Pancreas (tissue), 10 donors: Measurements from ENCODE around the gene APBB2. TPM values are rescaled to one million over a fixed set of nuclear protein-coding genes. Genes with fewer than 3 reads are reported as not detected.

ENCODE experiments used
- ATAC-seq, 4 donors: fragments of 200-7000 bp; cut with Tn5 transposase; one replicate each; pipeline versions ENCODE4 v1.8.0 to v1.9.1; 2020; ENCODE audit warnings: mild to moderate bottlenecking in 4 of 4, moderate library complexity in 4 of 4
- DNase-seq, 6 donors: peaks; one replicate each; pipeline ENCODE4 v3.0.0-alpha.2; 2020
- FAIRE-seq: peaks from 2 replicates; lab custom pipeline; 2012; peaks lifted over from hg19 to GRCh38; lab: Jason Lieb, UNC
- H3K27ac ChIP-seq, 4 donors: fragments of 200-600 bp; sonication (generic); 1 replicate in 3 of 4; 2 replicates in 1 of 4; pipeline versions ENCODE4 v1.5.0 to v1.8.0; 2020
- H3K27me3 ChIP-seq, 4 donors: fragments of 200-600 bp; one replicate each; pipeline ENCODE4 v1.8.0; 2021
- H3K36me3 ChIP-seq, 3 donors: fragments of 200-600 bp; sonication (generic) in 1 of 3; one replicate each; pipeline versions ENCODE4 v1.5.0 to v1.8.0; 2020 to 2021
- H3K4me1 ChIP-seq, 3 donors: fragments of 200-600 bp; one replicate each; pipeline ENCODE4 v1.8.0; 2021
- H3K4me3 ChIP-seq, 4 donors: fragments of 200-600 bp; sonication (generic) in 2 of 4; one replicate each; pipeline versions ENCODE4 v1.5.0 to v1.8.0; 2020 to 2021
- H3K9me3 ChIP-seq, 4 donors: fragments of 200-600 bp; one replicate each; pipeline ENCODE4 v1.8.0; 2021
- CTCF ChIP-seq, 4 donors: fragments of 200-600 bp; sonication (generic) in 3 of 4; IDR thresholded peaks; one replicate each; pipeline versions ENCODE4 v1.5.0 to v1.8.0; 2021; ENCODE audit warnings: antibody characterized with exemption in 4 of 4
- WGBS, 2 donors: extraction: QIAGEN DNeasy Blood & Tissue Kit; methylation state at CpG; one replicate each; pipeline ENCODE4 v1.1.7; 2013; 5-methylcytosine and 5-hydroxymethylcytosine counted together
- intact Hi-C, 3 donors: fragments of 100-400 bp; cut with DNase I; formaldehyde crosslinking; loops; one replicate each; pipeline versions ENCODE4 v1.11.1 to v1.14.2; 2022
- polyA plus RNA-seq, 2 donors: library from polyadenylated mRNA; stranded (reverse); fragments of 200-250 nt; gene quantifications; one replicate each; pipeline ENCODE4 v1.2.3, GENCODE V29; 2013
- total RNA-seq, 6 donors: library from RNA; stranded (reverse); fragmentation: NEBNext Ultra II Directional in 4 of 6; extraction: Animal tissue kit (Norgen Biotek cat#: 25700) in 4 of 6; gene quantifications; one replicate each; pipeline versions ENCODE4 v1.2.1 to v1.2.4, GENCODE V29; 2021 to 2023
- donor health status: healthy with polysubstance abuse.
- donor health status: DM: no; HTN: no; CAD: no; lungs with moderate emphysema.
- donor health status: DM: no; HTN: no; CAD: no.
- donor health status: control.
- donor health status: control.
- donor health status: Bipolar disorder and iron deficiency.
- donor health status: DM: yes; HTN: yes; CAD: no.
- donor health status: DM: no; HTN: no; CAD: no.
- donor health status: DM: no; HTN: no; CAD: no.
- donor health status: DM: yes; HTN: yes; CAD: no.

Gene APBB2
- total and polyA plus RNA-seq, 8 donors = 9.1 to 21.6 (median 11.5) TPM

- no peak for DNase-seq
- no peaks in the 10 kb centered on the region for H3K36me3 ChIP-seq
- H3K27me3 ChIP-seq = no peaks in the 10 kb centered on the region
- no peak for FAIRE-seq
- TF ChIP-seq CTCF (IDR thresholded peaks at IDR 0.05) = no peak
- H3K4me3 ChIP-seq = no peak overlapping the region
- no peak overlapping the region for H3K27ac ChIP-seq
- no peaks in the 10 kb centered on the region for H3K4me1 ChIP-seq
- H3K9me3 ChIP-seq = no peaks in the 10 kb centered on the region
- WGBS, 2 donors = 86 to 89% methylated on average over 2 of the region's 2 CpGs
- intact Hi-C loops = no loop called here
- ATAC-seq = no peak
Measured at GRCh38 chr4:41043465-41043864, 170.9 kb downstream of the APBB2 start.

- H3K27me3 ChIP-seq = no peaks in the 10 kb centered on the region
Measured at GRCh38 chr4:41041551-41041950, 172.8 kb downstream of the APBB2 start.

GRCh38 chr4:41039317-41039716 lies 175.0 kb downstream of the APBB2 start:
- ATAC-seq (no peak), FAIRE-seq (no peak), DNase-seq (no peak)
- H3K4me3 ChIP-seq = no peak overlapping the region
- no peaks in the 10 kb centered on the region for H3K4me1 ChIP-seq
- intact Hi-C loops = no loop called here
- no peak for TF ChIP-seq CTCF (IDR thresholded peaks at IDR 0.05)
- no peaks in the 10 kb centered on the region for H3K9me3 ChIP-seq
- 95 to 98% methylated on average over 3 of the region's 3 CpGs for WGBS, 2 donors
- H3K27me3 ChIP-seq = no peaks in the 10 kb centered on the region
- no peak overlapping the region for H3K27ac ChIP-seq
- no peaks in the 10 kb centered on the region for H3K36me3 ChIP-seq

More at GRCh38 chr4:41041551-41041950, 172.8 kb downstream of the APBB2 start:
- no peak overlapping the region for H3K4me3 ChIP-seq
- DNase-seq = no peak
- WGBS, 2 donors = 42 to 59% methylated on average over 1 of the region's 1 CpG
- no peaks in the 10 kb centered on the region for H3K9me3 ChIP-seq
- intact Hi-C loops = no loop called here
- no peak overlapping the region for H3K27ac ChIP-seq
- TF ChIP-seq CTCF (IDR thresholded peaks at IDR 0.05) = no peak
- no peaks in the 10 kb centered on the region for H3K36me3 ChIP-seq
- no peak for FAIRE-seq
- no peaks in the 10 kb centered on the region for H3K4me1 ChIP-seq
- ATAC-seq = no peak

GRCh38 chr4:41038304-41038703 lies 176.0 kb downstream of the APBB2 start:
- WGBS, 2 donors = 91 to 98% methylated on average over 2 of the region's 2 CpGs
- Histone ChIP-seq H3K27ac (no peak overlapping the region), H3K9me3 (no peaks in the 10 kb centered on the region), H3K4me1 (no peaks in the 10 kb centered on the region), H3K4me3 (no peak overlapping the region), H3K27me3 (no peaks in the 10 kb centered on the region), H3K36me3 (no peaks in the 10 kb centered on the region)
- ATAC-seq (no peak), DNase-seq (no peak), FAIRE-seq (no peak)
- no peak for TF ChIP-seq CTCF (IDR thresholded peaks at IDR 0.05)
- intact Hi-C loops = no loop called here

- Histone ChIP-seq H3K27me3 (no peaks in the 10 kb centered on the region), H3K36me3 (no peaks in the 10 kb centered on the region), H3K4me3 (no peak overlapping the region), H3K4me1 (peaks cover 0 to 8% (median 5%) of the 10 kb centered on the region in 3 donors), H3K27ac (peak overlapping the region in 3 of 4 donors; percentile 2 to 64 (median 57)), H3K9me3 (peaks cover 0 to 5% (median 0%) of the 10 kb centered on the region in 4 donors)
- no peak for DNase-seq
- 64 to 65% methylated on average over 3 of the region's 3 CpGs for WGBS, 2 donors
- FAIRE-seq = no peak
- intact Hi-C loops = no loop called here
- peak in 2 of 4 donors; percentile 25 to 35 for ATAC-seq
- TF ChIP-seq CTCF (IDR thresholded peaks at IDR 0.05) = no peak
Measured at GRCh38 chr4:41029098-41029497, 185.2 kb downstream of the APBB2 start.
